Measurements from ENCODE around the gene AKAP6. TPM values are rescaled to one million over a fixed set of nuclear protein-coding genes. Genes with fewer than 3 reads are reported as not detected.

AKAP6 gene
- total RNA-seq, 2 experiments from 2014 or later, result 1.1 to 1.4 TPM

- Mint-ChIP-seq H3K9me3 (no peaks in the 10 kb centered on the region), H3K36me3 (ENCODE audit: low read depth) (no peaks in the 10 kb centered on the region), H3K4me3 (no peak overlapping the region), H3K27ac (no peak overlapping the region), H3K4me1 (no peaks in the 10 kb centered on the region), H3K27me3 (no peaks in the 10 kb centered on the region)
- CTCF ChIA-PET, result interaction anchor here (0.7 kb wide), 2 partner anchors 9 to 104 kb away, joined by 3 to 4 read pairs; no protein-coding TSS in a partner anchor
- DNase-seq, result no peak
- POLR2A ChIA-PET, result no interaction called here
Observed at GRCh38 chr14:32319368-32320049, 9.6 kb upstream of the AKAP6 start.

- H3K27me3 Mint-ChIP-seq, result no peaks in the 10 kb centered on the region
- CTCF ChIA-PET, result no interaction called here
- no peak overlapping the region for H3K27ac Mint-ChIP-seq
- no peak overlapping the region for H3K4me3 Mint-ChIP-seq
- no peak for DNase-seq
- no peaks in the 10 kb centered on the region for H3K36me3 Mint-ChIP-seq (ENCODE audit: low read depth)
- POLR2A ChIA-PET, result no interaction called here
- no peaks in the 10 kb centered on the region for H3K4me1 Mint-ChIP-seq
- H3K9me3 Mint-ChIP-seq, result peaks cover 2% of the 10 kb centered on the region
Observed at GRCh38 chr14:32324601-32325000, 4.5 kb upstream of the AKAP6 start.

- ChIA-PET POLR2A (no interaction called here), CTCF (no interaction called here)
- DNase-seq, result no peak
- Mint-ChIP-seq H3K27ac (no peak overlapping the region), H3K9me3 (peaks cover 2% of the 10 kb centered on the region), H3K27me3 (no peaks in the 10 kb centered on the region), H3K4me3 (no peak overlapping the region), H3K4me1 (peaks cover 3% of the 10 kb centered on the region), H3K36me3 (ENCODE audit: low read depth) (no peaks in the 10 kb centered on the region)
Observed at GRCh38 chr14:32327255-32327961, 1.7 kb upstream of the AKAP6 start.

GRCh38 chr14:32329690-32330285 is 690 bp downstream of the AKAP6 start:
- H3K36me3 Mint-ChIP-seq (ENCODE audit: low read depth), result no peaks in the 10 kb centered on the region
- H3K4me3 Mint-ChIP-seq, result no peak overlapping the region
- ChIA-PET POLR2A (no interaction called here), CTCF (no interaction called here)
- no peak for DNase-seq
- peaks cover 6% of the 10 kb centered on the region for H3K4me1 Mint-ChIP-seq
- no peak overlapping the region for H3K27ac Mint-ChIP-seq
- H3K27me3 Mint-ChIP-seq, result no peaks in the 10 kb centered on the region
- H3K9me3 Mint-ChIP-seq, result peaks cover 2% of the 10 kb centered on the region

- Mint-ChIP-seq H3K4me1 (peaks cover 6% of the 10 kb centered on the region), H3K27me3 (no peaks in the 10 kb centered on the region), H3K4me3 (no peak overlapping the region), H3K9me3 (peaks cover 2% of the 10 kb centered on the region), H3K27ac (no peak overlapping the region), H3K36me3 (ENCODE audit: low read depth) (no peaks in the 10 kb centered on the region)
- DNase-seq, result no peak
- ChIA-PET POLR2A (interaction anchor here (0.6 kb wide), 1 partner anchor 18 kb away, joined by 3 read pairs; no protein-coding TSS in a partner anchor), CTCF (no interaction called here)
Observed at GRCh38 chr14:32330351-32331111, 1.4 kb downstream of the AKAP6 start.

GRCh38 chr14:32331206-32331605 is 2.1 kb downstream of the AKAP6 start:
- Mint-ChIP-seq H3K9me3 (peaks cover 1% of the 10 kb centered on the region), H3K27ac (no peak overlapping the region), H3K4me3 (no peak overlapping the region), H3K36me3 (ENCODE audit: low read depth) (no peaks in the 10 kb centered on the region), H3K27me3 (no peaks in the 10 kb centered on the region), H3K4me1 (peaks cover 6% of the 10 kb centered on the region)
- CTCF ChIA-PET, result no interaction called here
- POLR2A ChIA-PET, result interaction anchor here (0.6 kb wide), 1 partner anchor 17 kb away, joined by 3 read pairs; no protein-coding TSS in a partner anchor
- DNase-seq, result no peak

- H3K4me3 Mint-ChIP-seq, result no peak overlapping the region
- H3K27me3 Mint-ChIP-seq, result no peaks in the 10 kb centered on the region
- CTCF ChIA-PET, result no interaction called here
- POLR2A ChIA-PET, result no interaction called here
- no peaks in the 10 kb centered on the region for H3K36me3 Mint-ChIP-seq (ENCODE audit: low read depth)
- no peak for DNase-seq
- H3K27ac Mint-ChIP-seq, result no peak overlapping the region
- H3K9me3 Mint-ChIP-seq, result no peaks in the 10 kb centered on the region
- peaks cover 6% of the 10 kb centered on the region for H3K4me1 Mint-ChIP-seq
Observed at GRCh38 chr14:32332415-32333316, 3.6 kb downstream of the AKAP6 start.

GRCh38 chr14:32336702-32337101 is 7.6 kb downstream of the AKAP6 start:
- no peaks in the 10 kb centered on the region for H3K36me3 Mint-ChIP-seq (ENCODE audit: low read depth)
- H3K4me3 Mint-ChIP-seq, result no peak overlapping the region
- DNase-seq, result no peak
- ChIA-PET POLR2A (no interaction called here), CTCF (no interaction called here)
- H3K4me1 Mint-ChIP-seq, result peaks cover 6% of the 10 kb centered on the region
- H3K9me3 Mint-ChIP-seq, result no peaks in the 10 kb centered on the region
- H3K27me3 Mint-ChIP-seq, result no peaks in the 10 kb centered on the region
- no peak overlapping the region for H3K27ac Mint-ChIP-seq

GRCh38 chr14:32337759-32338158 is 8.7 kb downstream of the AKAP6 start:
- Mint-ChIP-seq H3K4me1 (peaks cover 5% of the 10 kb centered on the region), H3K4me3 (no peak overlapping the region), H3K36me3 (ENCODE audit: low read depth) (no peaks in the 10 kb centered on the region), H3K9me3 (no peaks in the 10 kb centered on the region), H3K27me3 (no peaks in the 10 kb centered on the region), H3K27ac (no peak overlapping the region)
- POLR2A ChIA-PET, result no interaction called here
- CTCF ChIA-PET, result no interaction called here
- DNase-seq, result no peak

GRCh38 chr14:32339188-32339587 is 10.1 kb downstream of the AKAP6 start:
- Mint-ChIP-seq H3K4me3 (no peak overlapping the region), H3K27me3 (no peaks in the 10 kb centered on the region), H3K4me1 (peaks cover 5% of the 10 kb centered on the region), H3K27ac (no peak overlapping the region), H3K36me3 (ENCODE audit: low read depth) (no peaks in the 10 kb centered on the region), H3K9me3 (no peaks in the 10 kb centered on the region)
- POLR2A ChIA-PET, result no interaction called here
- no peak for DNase-seq
- CTCF ChIA-PET, result no interaction called here

GRCh38 chr14:32341947-32342846 is 13.1 kb downstream of the AKAP6 start:
- DNase-seq, result no peak
- POLR2A ChIA-PET, result no interaction called here
- no peak overlapping the region for H3K27ac Mint-ChIP-seq
- no peaks in the 10 kb centered on the region for H3K27me3 Mint-ChIP-seq
- CTCF ChIA-PET, result no interaction called here
- no peaks in the 10 kb centered on the region for H3K9me3 Mint-ChIP-seq
- H3K4me1 Mint-ChIP-seq, result peaks cover 5% of the 10 kb centered on the region
- H3K4me3 Mint-ChIP-seq, result no peak overlapping the region
- no peaks in the 10 kb centered on the region for H3K36me3 Mint-ChIP-seq (ENCODE audit: low read depth)

GRCh38 chr14:32342847-32343194 is 13.7 kb downstream of the AKAP6 start:
- Mint-ChIP-seq H3K9me3 (no peaks in the 10 kb centered on the region), H3K4me1 (peaks cover 5% of the 10 kb centered on the region), H3K4me3 (no peak overlapping the region), H3K27me3 (no peaks in the 10 kb centered on the region), H3K36me3 (ENCODE audit: low read depth) (no peaks in the 10 kb centered on the region), H3K27ac (no peak overlapping the region)
- no peak for DNase-seq
- POLR2A ChIA-PET, result no interaction called here
- CTCF ChIA-PET, result no interaction called here
